SK-N-SH (cell line): ENCODE measurements around the gene OTOG. TPM values are rescaled to one million over a fixed set of nuclear protein-coding genes. Genes with fewer than 3 reads are reported as not detected.

Experiments
- CTCF ChIA-PET: fragments of 300-600, 350-600 bp; formaldehyde crosslinking; extraction: SDS; loops from one replicate; lab custom pipeline; 2021; lab: Yijun Ruan, JAX
- POLR2A ChIA-PET: fragments of 350-600 bp; sonication (Branson Sonifier 250); formaldehyde crosslinking; extraction: SDS; loops from one replicate; lab custom pipeline; 2020; ENCODE audit warnings: antibody characterized with exemption, inconsistent platforms; lab: Yijun Ruan, JAX
- DNase-seq: peaks from one replicate; pipeline ENCODE4 v3.0.0; 2012
- H2AFZ ChIP-seq: fragments of 200-600 bp; sonication (generic); 2 replicates; pipeline ENCODE4 v1.8.1; 2016; ENCODE audit warnings: antibody characterized with exemption, mild to moderate bottlenecking, low read depth
- H3F3A ChIP-seq: fragments of 200-600 bp; sonication (generic); replicated peaks from 2 replicates; pipeline ENCODE3; 2016; ENCODE audit warnings: antibody characterized with exemption, mild to moderate bottlenecking; ENCODE audit not compliant: insufficient read depth
- H3K27ac ChIP-seq, 2 experiments: fragments of 200-500 bp in 1 of 2; fragments of 200-600 bp in 1 of 2; sonication (Bioruptor generic) in 1 of 2; sonication (generic), shearing (Covaris generic) in 1 of 2; 2 replicates each; pipeline versions ENCODE4 v1.5.1 to v1.6.1; 2014 to 2016; ENCODE audit warnings: low read depth in 2 of 2, inconsistent platforms in 1 of 2, low read length in 1 of 2, mild to moderate bottlenecking in 1 of 2, mixed read lengths in 1 of 2
- H3K27me3 ChIP-seq: fragments of 200-600 bp; sonication (generic), shearing (Covaris generic); 2 replicates; pipeline ENCODE4 v1.6.1; 2016; ENCODE audit warnings: mixed run types; ENCODE audit not compliant: insufficient read depth
- H3K36me3 ChIP-seq, 2 experiments: fragments of 200-500 bp in 1 of 2; fragments of 200-600 bp in 1 of 2; sonication (Bioruptor generic) in 1 of 2; sonication (generic) in 1 of 2; replicated peaks in 1 of 2; 2 replicates each; pipeline versions ENCODE3 to v1.5.1; 2014 to 2016; ENCODE audit warnings: low read length in 1 of 2, mild to moderate bottlenecking in 1 of 2; ENCODE audit not compliant: insufficient read depth in 2 of 2, control insufficient read depth in 1 of 2
- H3K4me1 ChIP-seq, 2 experiments: fragments of 200-500 bp in 1 of 2; fragments of 200-600 bp in 1 of 2; sonication (Bioruptor generic) in 1 of 2; sonication (generic), shearing (Covaris generic) in 1 of 2; 2 replicates each; pipeline versions ENCODE4 v1.5.1 to v1.6.1; 2014 to 2016; ENCODE audit warnings: low read depth in 1 of 2, low read length in 1 of 2, mixed run types in 1 of 2; ENCODE audit not compliant: insufficient read depth in 2 of 2, control insufficient read depth in 1 of 2
- H3K4me2 ChIP-seq: fragments of 200-600 bp; sonication (generic), shearing (Covaris generic); 2 replicates; pipeline ENCODE4 v1.6.1; 2017; ENCODE audit warnings: mixed run types
- H3K4me3 ChIP-seq, 2 experiments: fragments of 200-500 bp in 1 of 2; fragments of 200-600 bp in 1 of 2; sonication (Bioruptor generic) in 1 of 2; sonication (generic), shearing (Covaris generic) in 1 of 2; 2 replicates each; pipeline versions ENCODE4 v1.5.1 to v1.8.1; 2014 to 2016; ENCODE audit warnings: low read depth in 2 of 2, inconsistent platforms in 1 of 2, low read length in 1 of 2, mild to moderate bottlenecking in 1 of 2, mixed read lengths in 1 of 2, moderate library complexity in 1 of 2
- H3K79me2 ChIP-seq: fragments of 200-600 bp; sonication (generic); 2 replicates; pipeline ENCODE4 v1.8.1; 2017; ENCODE audit warnings: mild to moderate bottlenecking; ENCODE audit not compliant: insufficient read depth
- H3K9ac ChIP-seq: fragments of 200-600 bp; sonication (generic); 2 replicates; pipeline ENCODE4 v1.6.1; 2017; ENCODE audit warnings: mixed run types
- H3K9me2 ChIP-seq: fragments of 200-600 bp; sonication (generic); 2 replicates; pipeline ENCODE4 v1.6.1; 2017; ENCODE audit warnings: mixed run types
- H3K9me3 ChIP-seq: fragments of 200-600 bp; sonication (generic); 2 replicates; pipeline ENCODE4 v1.6.1; 2017; ENCODE audit warnings: mixed run types, mild to moderate bottlenecking, moderate library complexity
- H4K20me1 ChIP-seq: fragments of 200-600 bp; sonication (generic); 2 replicates; pipeline ENCODE4 v1.6.1; 2017; ENCODE audit warnings: mild to moderate bottlenecking, mixed run types; ENCODE audit not compliant: insufficient read depth
- CHD2 ChIP-seq: fragments of 150-350 bp; IDR thresholded peaks from 2 replicates; pipeline ENCODE4 v1.6.1; 2018; ENCODE audit warnings: low read length; ENCODE audit not compliant: partially characterized antibody
- CTCF ChIP-seq: fragments of 200-600 bp; sonication (generic); IDR thresholded peaks from 2 replicates; pipeline ENCODE4 v1.6.1; 2017; ENCODE audit warnings: antibody characterized with exemption, mild to moderate bottlenecking, moderate library complexity
- EZH2phosphoT487 ChIP-seq: fragments of 200-600 bp; sonication (generic); IDR thresholded peaks from 2 replicates; pipeline ENCODE4 v1.6.1; 2017; ENCODE audit warnings: low read depth, mixed run types, mild to moderate bottlenecking, antibody characterized with exemption, moderate library complexity, borderline replicate concordance
- FOSL2 ChIP-seq: IDR thresholded peaks from 2 replicates; pipeline ENCODE4 v1.4.0; 2012; ENCODE audit warnings: low read depth, mild to moderate bottlenecking, moderate library complexity, borderline replicate concordance
- FOXJ3 ChIP-seq: sonication (generic); formaldehyde crosslinking; IDR thresholded peaks from 2 replicates; pipeline ENCODE4 v1.5.1; 2020; ENCODE audit warnings: mild to moderate bottlenecking, missing genetic modification reagents
- GABPA ChIP-seq: IDR thresholded peaks from 2 replicates; pipeline ENCODE4 v1.4.0; 2012; ENCODE audit warnings: low read depth, mild to moderate bottlenecking
- MEF2A ChIP-seq: IDR thresholded peaks from 2 replicates; pipeline ENCODE4 v1.4.0; 2012; ENCODE audit warnings: low read depth, borderline replicate concordance
- MXI1 ChIP-seq: IDR thresholded peaks from 2 replicates; pipeline ENCODE4 v1.6.1; 2012; ENCODE audit warnings: mild to moderate bottlenecking, low read depth, low read length, improper control_type of control experiment
- NRF1 ChIP-seq: IDR thresholded peaks from 2 replicates; pipeline ENCODE4 v1.6.1; 2012; ENCODE audit warnings: low read depth, mild to moderate bottlenecking, low read length
- PBX3 ChIP-seq: IDR thresholded peaks from 2 replicates; pipeline ENCODE4; 2012
- POLR2AphosphoS5 ChIP-seq: IDR thresholded peaks from 2 replicates; pipeline ENCODE4 v1.6.1; 2012; ENCODE audit warnings: low read depth, low read length
- RCOR1 ChIP-seq: fragments of 150-350 bp; IDR thresholded peaks from 2 replicates; pipeline ENCODE4 v1.6.1; 2017; ENCODE audit warnings: antibody characterized with exemption, low read length
- REST ChIP-seq: IDR thresholded peaks from 2 replicates; pipeline ENCODE4 v1.6.1; 2012; ENCODE audit warnings: mild to moderate bottlenecking, low read depth, low read length, moderate library complexity
- RXRA ChIP-seq: IDR thresholded peaks from 2 replicates; pipeline ENCODE4 v1.4.0; 2012; ENCODE audit warnings: low read depth, mild to moderate bottlenecking, borderline replicate concordance
- SIN3A ChIP-seq: IDR thresholded peaks from 2 replicates; pipeline ENCODE4 v1.6.1; 2012; ENCODE audit warnings: low read depth, mild to moderate bottlenecking, low read length, moderate library complexity, borderline replicate concordance
- SMC3 ChIP-seq: IDR thresholded peaks from 2 replicates; pipeline ENCODE4 v1.6.1; 2012; ENCODE audit warnings: low read depth, low read length, improper control_type of control experiment
- TCF12 ChIP-seq: IDR thresholded peaks from 2 replicates; pipeline ENCODE4 v1.4.0; 2012
- WGBS: methylation state at CpG from one replicate; pipeline ENCODE4 v1.1.6; 2017; ENCODE audit warnings: low lambda C conversion rate; 5-methylcytosine and 5-hydroxymethylcytosine counted together
- polyA plus RNA-seq, 3 experiments: library from polyadenylated mRNA; depleted of rRNA; stranded (reverse); fragments of >200 nt; gene quantifications; 2 replicates each; pipeline ENCODE4 v1.2.3, GENCODE V29; 2012
- TF ChIP-seq, protein P1 (sequence below): IDR thresholded peaks from 2 replicates; pipeline ENCODE4 v1.4.0; 2012; ENCODE audit warnings: low read depth, borderline replicate concordance
- TF ChIP-seq, protein P2 (sequence below): fragments of 150-350 bp; IDR thresholded peaks from 2 replicates; pipeline ENCODE4 v1.6.1; 2017; ENCODE audit warnings: antibody characterized with exemption, low read length, low read depth, borderline replicate concordance
- TF ChIP-seq, protein P3 (sequence below): fragments of 150-350 bp; IDR thresholded peaks from 2 replicates; pipeline ENCODE4 v1.6.1; 2016; ENCODE audit warnings: mild to moderate bottlenecking, low read depth, low read length

The OTOG gene
- polyA plus RNA-seq, 1 of the 3 experiments (the other 2 are of a cell fraction): not detected

GRCh38 chr11:17604201-17604914, 57.3 kb downstream of the OTOG start:
- TF ChIP-seq POLR2AphosphoS5: no peak
- TF ChIP-seq FOSL2: no peak
- TF ChIP-seq CHD2: no peak
- no peak for TF ChIP-seq FOXJ3 (CRISPR knock-in tag)
- no peak for TF ChIP-seq SMC3
- no peak for TF ChIP-seq REST
- TF ChIP-seq EZH2phosphoT487: no peak
- TF ChIP-seq SIN3A: no peak
- TF ChIP-seq, protein P1, sequence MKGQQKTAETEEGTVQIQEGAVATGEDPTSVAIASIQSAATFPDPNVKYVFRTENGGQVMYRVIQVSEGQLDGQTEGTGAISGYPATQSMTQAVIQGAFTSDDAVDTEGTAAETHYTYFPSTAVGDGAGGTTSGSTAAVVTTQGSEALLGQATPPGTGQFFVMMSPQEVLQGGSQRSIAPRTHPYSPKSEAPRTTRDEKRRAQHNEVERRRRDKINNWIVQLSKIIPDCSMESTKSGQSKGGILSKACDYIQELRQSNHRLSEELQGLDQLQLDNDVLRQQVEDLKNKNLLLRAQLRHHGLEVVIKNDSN: no peak
- no peak for TF ChIP-seq CTCF
- no peak for TF ChIP-seq RCOR1
- TF ChIP-seq, protein P2, sequence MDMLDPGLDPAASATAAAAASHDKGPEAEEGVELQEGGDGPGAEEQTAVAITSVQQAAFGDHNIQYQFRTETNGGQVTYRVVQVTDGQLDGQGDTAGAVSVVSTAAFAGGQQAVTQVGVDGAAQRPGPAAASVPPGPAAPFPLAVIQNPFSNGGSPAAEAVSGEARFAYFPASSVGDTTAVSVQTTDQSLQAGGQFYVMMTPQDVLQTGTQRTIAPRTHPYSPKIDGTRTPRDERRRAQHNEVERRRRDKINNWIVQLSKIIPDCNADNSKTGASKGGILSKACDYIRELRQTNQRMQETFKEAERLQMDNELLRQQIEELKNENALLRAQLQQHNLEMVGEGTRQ: no peak
- TF ChIP-seq MXI1: no peak
- no peak for TF ChIP-seq GABPA
- no peak for TF ChIP-seq PBX3
- TF ChIP-seq TCF12: no peak
- TF ChIP-seq, protein P3, sequence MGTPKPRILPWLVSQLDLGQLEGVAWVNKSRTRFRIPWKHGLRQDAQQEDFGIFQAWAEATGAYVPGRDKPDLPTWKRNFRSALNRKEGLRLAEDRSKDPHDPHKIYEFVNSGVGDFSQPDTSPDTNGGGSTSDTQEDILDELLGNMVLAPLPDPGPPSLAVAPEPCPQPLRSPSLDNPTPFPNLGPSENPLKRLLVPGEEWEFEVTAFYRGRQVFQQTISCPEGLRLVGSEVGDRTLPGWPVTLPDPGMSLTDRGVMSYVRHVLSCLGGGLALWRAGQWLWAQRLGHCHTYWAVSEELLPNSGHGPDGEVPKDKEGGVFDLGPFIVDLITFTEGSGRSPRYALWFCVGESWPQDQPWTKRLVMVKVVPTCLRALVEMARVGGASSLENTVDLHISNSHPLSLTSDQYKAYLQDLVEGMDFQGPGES: no peak
- TF ChIP-seq MEF2A: no peak
- no peak for TF ChIP-seq NRF1
- no peak for TF ChIP-seq RXRA
- WGBS: 47% methylated on average over 7 of the region's 13 CpGs
- no peak overlapping the region for H3K9ac ChIP-seq

More at GRCh38 chr11:17604201-17604914, 57.3 kb downstream of the OTOG start:
- H3K4me2 ChIP-seq: no peak overlapping the region
- H3K36me3 ChIP-seq: no peaks in the 10 kb centered on the region
- no peaks in the 10 kb centered on the region for H3K9me3 ChIP-seq
- no peak overlapping the region for H2AFZ ChIP-seq
- POLR2A ChIA-PET: no interaction called here
- no peaks in the 10 kb centered on the region for H4K20me1 ChIP-seq
- CTCF ChIA-PET: interaction anchor here (1.2 to 17.0 kb wide), 5 partner anchors 116 to 376 kb away, joined by 3 to 271 read pairs (median 6); partner anchors contain the start of gene MYOD1
- DNase-seq: no peak
- no peaks in the 10 kb centered on the region for H3K9me2 ChIP-seq
- H3K4me1 ChIP-seq: peaks cover 0 to 9% of the 10 kb centered on the region in 2 experiments; a peak in 1 of 4 replicates
- no peak overlapping the region for H3K27ac ChIP-seq
- H3F3A ChIP-seq: no peaks in the 10 kb centered on the region
- H3K79me2 ChIP-seq: no peaks in the 10 kb centered on the region
- no peaks in the 10 kb centered on the region for H3K27me3 ChIP-seq
- H3K4me3 ChIP-seq: no peak overlapping the region
